ENCODE measurements around the gene VPS13D. TPM values are rescaled to one million over a fixed set of nuclear protein-coding genes. Genes with fewer than 3 reads are reported as not detected.

The VPS13D gene
- total RNA-seq, 1 donor from 2014 or later, result 13.8 TPM

DNA sequence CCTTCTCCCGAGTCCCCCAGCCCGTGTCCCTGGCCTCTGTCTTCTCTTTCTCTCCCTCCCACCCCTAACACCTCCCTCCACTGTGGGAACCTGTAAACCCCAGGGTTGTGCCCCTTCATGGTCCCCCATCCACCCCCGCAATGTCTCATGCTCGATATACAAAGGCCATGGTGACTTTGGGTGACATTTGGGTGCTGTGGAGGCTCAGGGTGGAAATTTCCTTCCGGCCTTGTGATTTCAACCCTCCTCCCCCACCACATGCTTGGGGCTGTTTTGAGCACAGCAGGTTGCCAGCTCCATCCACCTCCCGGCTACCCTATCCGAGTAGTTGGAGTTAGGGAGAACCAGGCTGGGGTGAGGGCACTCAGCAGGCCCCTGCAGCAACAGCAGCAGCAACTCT lies 25.7 kb upstream of the VPS13D start:
- TF ChIP-seq, protein P1, sequence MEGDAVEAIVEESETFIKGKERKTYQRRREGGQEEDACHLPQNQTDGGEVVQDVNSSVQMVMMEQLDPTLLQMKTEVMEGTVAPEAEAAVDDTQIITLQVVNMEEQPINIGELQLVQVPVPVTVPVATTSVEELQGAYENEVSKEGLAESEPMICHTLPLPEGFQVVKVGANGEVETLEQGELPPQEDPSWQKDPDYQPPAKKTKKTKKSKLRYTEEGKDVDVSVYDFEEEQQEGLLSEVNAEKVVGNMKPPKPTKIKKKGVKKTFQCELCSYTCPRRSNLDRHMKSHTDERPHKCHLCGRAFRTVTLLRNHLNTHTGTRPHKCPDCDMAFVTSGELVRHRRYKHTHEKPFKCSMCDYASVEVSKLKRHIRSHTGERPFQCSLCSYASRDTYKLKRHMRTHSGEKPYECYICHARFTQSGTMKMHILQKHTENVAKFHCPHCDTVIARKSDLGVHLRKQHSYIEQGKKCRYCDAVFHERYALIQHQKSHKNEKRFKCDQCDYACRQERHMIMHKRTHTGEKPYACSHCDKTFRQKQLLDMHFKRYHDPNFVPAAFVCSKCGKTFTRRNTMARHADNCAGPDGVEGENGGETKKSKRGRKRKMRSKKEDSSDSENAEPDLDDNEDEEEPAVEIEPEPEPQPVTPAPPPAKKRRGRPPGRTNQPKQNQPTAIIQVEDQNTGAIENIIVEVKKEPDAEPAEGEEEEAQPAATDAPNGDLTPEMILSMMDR (conservative IDR thresholded peaks at IDR 0.05; ENCODE audit: low read depth, low read length), result no peak
- no peak for DNase-seq (ENCODE audit: low read depth)
- H3K4me3 ChIP-seq (ENCODE audit: low read depth, low read length), result no peak overlapping the region

DNA sequence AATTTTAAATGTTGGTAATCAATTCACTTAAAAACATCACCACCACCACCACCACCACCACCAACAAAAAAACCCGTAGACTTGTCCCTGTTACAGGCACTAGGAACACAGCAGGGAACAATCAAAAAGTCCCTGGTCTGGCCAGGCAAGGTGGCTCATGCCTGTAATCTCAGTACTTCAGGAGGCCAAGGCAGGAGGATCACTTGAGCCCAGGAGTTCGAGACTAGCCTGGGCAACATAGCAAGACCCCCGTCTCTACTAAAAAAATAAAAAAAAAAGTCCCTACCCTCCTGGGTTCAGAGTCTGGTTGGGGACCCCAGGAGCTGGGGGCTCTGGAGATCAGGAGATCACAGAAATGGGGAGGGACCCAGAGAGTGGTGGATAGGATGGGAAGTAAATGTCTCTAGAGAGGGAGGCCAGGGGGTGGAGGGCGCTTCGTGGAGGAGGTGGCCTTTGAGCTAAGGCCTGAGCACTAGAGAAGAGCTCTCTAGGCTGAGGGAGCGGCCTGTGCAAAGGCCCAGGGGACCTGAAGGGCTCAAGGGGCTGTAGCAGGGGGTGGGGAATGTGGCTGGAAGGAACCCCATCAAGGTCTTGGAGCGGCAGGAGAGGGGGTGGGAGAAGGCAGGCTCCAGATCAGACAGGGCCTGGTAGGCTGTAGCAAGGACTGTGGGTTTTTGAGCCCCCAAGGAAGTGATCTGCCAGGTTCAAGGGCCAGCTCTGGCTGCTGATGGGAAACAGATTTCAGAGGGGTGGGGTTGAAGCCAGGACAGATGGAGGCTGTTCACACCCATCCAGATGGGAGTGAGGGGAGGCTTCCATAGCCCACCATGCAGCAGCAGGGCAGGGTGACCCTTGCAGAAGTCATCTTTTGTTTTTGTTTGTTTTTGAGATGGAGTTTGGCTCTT lies 24.8 kb upstream of the VPS13D start:
- no peak for DNase-seq (ENCODE audit: low read depth)
- no peak overlapping the region for H3K4me3 ChIP-seq (ENCODE audit: low read depth, low read length)
- TF ChIP-seq, protein P1 (conservative IDR thresholded peaks at IDR 0.05; ENCODE audit: low read depth, low read length), result no peak

DNA sequence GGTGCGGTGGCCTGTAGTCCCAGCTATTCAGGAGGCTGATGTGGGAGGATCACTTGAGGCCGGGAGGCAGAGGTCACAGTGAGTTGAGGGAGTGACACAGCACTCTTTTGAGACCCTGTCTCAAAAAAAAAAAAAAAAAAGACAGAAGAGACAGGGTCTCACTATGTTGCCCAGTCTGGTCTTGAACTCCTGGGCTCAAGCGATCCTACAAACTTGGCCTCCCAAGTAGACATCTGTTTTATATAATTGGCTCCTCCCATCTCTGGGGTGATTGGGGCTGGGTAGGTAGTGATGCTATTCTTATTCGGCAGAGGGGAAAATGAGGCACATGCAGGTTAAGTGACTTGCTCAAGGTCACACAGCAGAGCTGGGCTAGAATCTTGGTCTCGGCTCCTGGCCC lies 23.6 kb upstream of the VPS13D start:
- H3K4me3 ChIP-seq (ENCODE audit: low read depth, low read length), result no peak overlapping the region
- TF ChIP-seq, protein P1 (conservative IDR thresholded peaks at IDR 0.05; ENCODE audit: low read depth, low read length), result no peak
- DNase-seq (ENCODE audit: low read depth), result no peak

DNA sequence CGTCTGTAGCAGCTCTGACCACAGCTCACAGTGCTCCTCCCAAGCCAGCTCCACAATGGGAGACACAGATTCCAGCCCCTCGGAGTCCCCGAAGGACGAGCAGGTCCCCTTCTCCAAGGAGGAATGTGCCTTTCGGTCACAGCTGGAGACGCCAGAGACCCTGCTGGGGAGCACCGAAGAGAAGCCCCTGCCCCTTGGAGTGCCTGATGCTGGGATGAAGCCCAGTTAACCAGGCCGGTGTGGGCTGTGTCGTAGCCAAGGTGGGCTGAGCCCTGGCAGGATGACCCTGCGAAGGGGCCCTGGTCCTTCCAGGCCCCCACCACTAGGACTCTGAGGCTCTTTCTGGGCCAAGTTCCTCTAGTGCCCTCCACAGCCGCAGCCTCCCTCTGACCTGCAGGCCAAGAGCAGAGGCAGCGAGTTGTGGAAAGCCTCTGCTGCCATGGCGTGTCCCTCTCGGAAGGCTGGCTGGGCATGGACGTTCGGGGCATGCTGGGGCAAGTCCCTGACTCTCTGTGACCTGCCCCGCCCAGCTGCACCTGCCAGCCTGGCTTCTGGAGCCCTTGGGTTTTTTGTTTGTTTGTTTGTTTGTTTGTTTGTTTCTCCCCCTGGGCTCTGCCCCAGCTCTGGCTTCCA lies 22.9 kb upstream of the VPS13D start:
- no peak overlapping the region for H3K4me3 ChIP-seq (ENCODE audit: low read depth, low read length)
- TF ChIP-seq, protein P1 (conservative IDR thresholded peaks at IDR 0.05; ENCODE audit: low read depth, low read length), result no peak
- DNase-seq (ENCODE audit: low read depth), result no peak

DNA sequence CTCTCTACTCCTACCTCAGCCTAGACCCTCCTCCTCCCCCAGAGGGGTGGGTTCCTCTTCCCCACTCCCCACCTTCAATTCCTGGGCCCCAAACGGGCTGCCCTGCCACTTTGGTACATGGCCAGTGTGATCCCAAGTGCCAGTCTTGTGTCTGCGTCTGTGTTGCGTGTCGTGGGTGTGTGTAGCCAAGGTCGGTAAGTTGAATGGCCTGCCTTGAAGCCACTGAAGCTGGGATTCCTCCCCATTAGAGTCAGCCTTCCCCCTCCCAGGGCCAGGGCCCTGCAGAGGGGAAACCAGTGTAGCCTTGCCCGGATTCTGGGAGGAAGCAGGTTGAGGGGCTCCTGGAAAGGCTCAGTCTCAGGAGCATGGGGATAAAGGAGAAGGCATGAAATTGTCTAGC lies 21.6 kb upstream of the VPS13D start:
- DNase-seq (ENCODE audit: low read depth), result no peak
- TF ChIP-seq, protein P1 (conservative IDR thresholded peaks at IDR 0.05; ENCODE audit: low read depth, low read length), result no peak
- H3K4me3 ChIP-seq (ENCODE audit: low read depth, low read length), result no peak overlapping the region

DNA sequence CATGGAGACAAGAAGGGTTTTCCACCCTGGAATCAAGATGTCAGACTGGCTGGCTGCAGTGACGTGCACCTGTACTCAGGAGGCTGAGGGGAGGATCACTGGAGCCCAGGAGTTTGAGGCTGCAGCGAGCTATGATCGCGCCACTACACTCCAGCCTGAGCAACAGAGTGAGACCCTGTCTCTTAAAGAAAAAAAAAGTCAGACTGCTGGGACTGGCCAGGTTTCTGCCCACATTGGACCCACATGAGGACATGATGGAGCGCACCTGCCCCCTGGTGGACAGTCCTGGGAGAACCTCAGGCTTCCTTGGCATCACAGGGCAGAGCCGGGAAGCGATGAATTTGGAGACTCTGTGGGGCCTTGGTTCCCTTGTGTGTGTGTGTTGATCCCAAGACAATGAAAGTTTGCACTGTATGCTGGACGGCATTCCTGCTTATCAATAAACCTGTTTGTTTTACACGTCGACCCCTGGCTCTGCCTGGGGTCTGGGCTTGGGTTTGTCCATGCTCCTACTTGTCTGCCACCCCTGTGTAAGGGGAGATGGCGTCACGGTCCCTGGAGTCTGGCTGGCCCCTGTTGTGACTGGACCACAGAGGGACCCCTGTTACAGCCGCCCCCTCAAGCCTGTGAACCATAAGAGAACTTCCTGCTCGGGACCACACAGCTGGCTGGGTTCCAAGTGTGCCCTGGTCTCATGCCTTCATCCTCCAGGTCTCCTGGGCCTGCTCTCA lies 20.9 kb upstream of the VPS13D start:
- DNase-seq (ENCODE audit: low read depth), result no peak
- no peak overlapping the region for H3K4me3 ChIP-seq (ENCODE audit: low read depth, low read length)
- TF ChIP-seq, protein P1 (conservative IDR thresholded peaks at IDR 0.05; ENCODE audit: low read depth, low read length), result peak; percentile 90
